K562 (cell line): ENCODE results near the gene PTCH1. TPM values are rescaled to one million over a fixed set of nuclear protein-coding genes. Genes with fewer than 3 reads are reported as not detected.

ENCODE experiments used
- ATAC-seq: fragments of 200-7000 bp; cut with Tn5 transposase; 3 replicates; pipeline ENCODE4 v1.9.1; 2020; ENCODE audit warnings: moderate library complexity
- BruUV-seq: library from RNA; stranded (reverse); fragments of 400-500 nt; replicated peaks from 2 replicates; lab custom pipeline; 2021; lab: Mats Ljungman, UMichigan
- CTCF ChIA-PET: fragments of 300-600 bp; formaldehyde crosslinking; extraction: SDS; loops from one replicate; lab custom pipeline; 2021; ENCODE audit warnings: low intra/inter-chr PET ratio; lab: Yijun Ruan, JAX
- POLR2A ChIA-PET: fragments of 300-600, 350-650 bp; sonication (Branson Sonifier 250); formaldehyde crosslinking; extraction: SDS; loops from one replicate; lab custom pipeline; 2021; ENCODE audit warnings: antibody characterized with exemption, inconsistent platforms; lab: Yijun Ruan, JAX
- DNase-seq, 4 experiments: peaks; one replicate each; pipeline versions ENCODE4 v3.0.0 to v3.0.0-alpha.2; 2011 to 2018; ENCODE audit warnings: low spot score in 3 of 4, mixed read lengths in 3 of 4; ENCODE audit errors: extremely low read depth in 1 of 4
- FAIRE-seq: peaks from 2 replicates; lab custom pipeline; 2011; peaks lifted over from hg19 to GRCh38; lab: Jason Lieb, UNC
- H2AFZ ChIP-seq: 2 replicates; pipeline ENCODE4 v1.6.0; 2011; ENCODE audit warnings: low read depth, low read length, control low read depth, inconsistent platforms
- H3K27ac ChIP-seq: fragments of 200-600 bp; 3 replicates; pipeline ENCODE4 v1.8.0; 2011; ENCODE audit warnings: low read depth, mild to moderate bottlenecking, control low read depth, inconsistent platforms, low read length, moderate library complexity, mixed read lengths; ENCODE audit errors: extremely low read depth
- H3K27me3 ChIP-seq, 2 experiments: fragments of 300-600 bp in 1 of 2; 2 replicates in 1 of 2; 3 replicates in 1 of 2; pipeline versions ENCODE4 v1.6.0 to v1.8.0; 2011; ENCODE audit warnings: inconsistent platforms in 2 of 2, low read length in 2 of 2, mild to moderate bottlenecking in 1 of 2, mixed read lengths in 1 of 2, moderate library complexity in 1 of 2; ENCODE audit not compliant: control insufficient read depth in 2 of 2, insufficient read depth in 2 of 2
- H3K36me3 ChIP-seq: fragments of 300-600 bp; 3 replicates; pipeline ENCODE4 v1.8.0; 2011; ENCODE audit warnings: mild to moderate bottlenecking, low read length, inconsistent platforms; ENCODE audit not compliant: control insufficient read depth, insufficient read depth
- H3K4me1 ChIP-seq, 2 experiments: fragments of 200-600 bp in 1 of 2; replicated peaks in 1 of 2; 2 replicates in 1 of 2; 3 replicates in 1 of 2; pipeline versions ENCODE4 v1.5.1 to v1.8.0; 2011; ENCODE audit warnings: inconsistent platforms in 2 of 2, low read length in 2 of 2, mild to moderate bottlenecking in 1 of 2, mixed read lengths in 1 of 2, moderate library complexity in 1 of 2; ENCODE audit not compliant: control insufficient read depth in 2 of 2, insufficient read depth in 2 of 2
- H3K4me2 ChIP-seq: 2 replicates; pipeline ENCODE4 v1.6.1; 2011; ENCODE audit warnings: low read length, control low read depth, inconsistent platforms, mixed read lengths; ENCODE audit not compliant: insufficient read depth
- H3K4me3 ChIP-seq: fragments of 200-600 bp; sonication (generic), shearing (Covaris generic); 2 replicates; pipeline ENCODE4 v1.5.1; 2016; ENCODE audit warnings: control low read depth, inconsistent platforms
- H3K79me2 ChIP-seq: fragments of 200-600 bp; 3 replicates; pipeline ENCODE4 v1.8.0; 2011; ENCODE audit warnings: low read length, inconsistent platforms; ENCODE audit not compliant: control insufficient read depth, insufficient read depth
- H3K9ac ChIP-seq, 2 experiments: 2 replicates each; pipeline versions ENCODE4 v1.6.0 to v1.6.1; 2011; ENCODE audit warnings: low read depth in 2 of 2, low read length in 2 of 2, control low read depth in 1 of 2, inconsistent platforms in 1 of 2, mild to moderate bottlenecking in 1 of 2, mixed read lengths in 1 of 2; ENCODE audit not compliant: insufficient read depth in 1 of 2
- H3K9me1 ChIP-seq: one replicate; pipeline ENCODE4 v1.6.0; 2011; ENCODE audit warnings: inconsistent platforms, mild to moderate bottlenecking, low read length, moderate library complexity; ENCODE audit not compliant: control insufficient read depth, insufficient read depth
- H3K9me3 ChIP-seq: replicated peaks from 2 replicates; pipeline ENCODE4 v1.5.1; 2011; ENCODE audit warnings: low read depth, low read length, inconsistent platforms; ENCODE audit not compliant: control insufficient read depth, insufficient read depth
- H4K20me1 ChIP-seq: replicated peaks from 2 replicates; pipeline ENCODE4 v1.6.1; 2011; ENCODE audit warnings: low read length, inconsistent platforms, mixed read lengths; ENCODE audit not compliant: control insufficient read depth, insufficient read depth
- HDAC2 ChIP-seq: fragments of 450-650 bp; IDR thresholded peaks from 2 replicates; pipeline ENCODE4 v1.6.1; 2016; ENCODE audit warnings: mild to moderate bottlenecking
- JUND ChIP-seq, 2 experiments: IDR thresholded peaks; 2 replicates in 1 of 2; 3 replicates in 1 of 2; pipeline ENCODE4 v1.6.1; 2011; ENCODE audit warnings: borderline replicate concordance in 2 of 2, low read depth in 2 of 2, low read length in 2 of 2, improper control_type of control experiment in 1 of 2, missing biosample characterization in 1 of 2, missing genetic modification characterization in 1 of 2, missing genetic modification reagents in 1 of 2
- TRIM28 ChIP-seq: fragments of 450-650 bp; IDR thresholded peaks from 2 replicates; pipeline ENCODE4 v1.6.1; 2017
- ZNF79 ChIP-seq: fragments of 250-450 bp; sonication (Bioruptor Pico); IDR thresholded peaks from 2 replicates; pipeline ENCODE4 v1.4.0; 2020; ENCODE audit warnings: low read depth, mild to moderate bottlenecking, moderate library complexity
- WGBS: fragments of 100-300 bp; shearing (Covaris generic); methylation state at CpG from one replicate; pipeline ENCODE4 v1.1.6; 2016; ENCODE audit warnings: low coverage, mixed read lengths; ENCODE audit not compliant: insufficient coverage; ENCODE audit errors: missing lambda C conversion rate; 5-methylcytosine and 5-hydroxymethylcytosine counted together
- in situ Hi-C: fragments of 300-500 bp; cut with MboI; formaldehyde crosslinking; loops from 4 replicates; pipeline ENCODE4 v1.15.0; 2018; ENCODE audit warnings: inconsistent platforms, mixed read lengths
- intact Hi-C: fragments of 100-400 bp; cut with micrococcal nuclease; formaldehyde crosslinking; loops from 2 replicates; pipeline ENCODE4 v1.14.2; 2022
- polyA plus RNA-seq, 8 experiments: library from polyadenylated mRNA; depleted of rRNA in 4 of 8; stranded (reverse) in 5 of 8; unstranded in 3 of 8; fragments of >200 nt; fragmentation: Nextera tagmentation in 2 of 8; fragmentation: Illumina TruSeq in 1 of 8; extraction: Ambion mirVana in 2 of 8; extraction: Trizol in 1 of 8; gene quantifications; 2 replicates each; pipeline versions ENCODE4 v1.2.1 to v1.2.3, GENCODE V29; 2011 to 2014; ENCODE audit warnings: inconsistent platforms in 1 of 8, missing spikeins in 1 of 8
- total RNA-seq, 7 experiments: library from RNA; depleted of rRNA in 6 of 7; stranded (reverse); fragments of >200 nt in 6 of 7; fragmentation: Illumina TruSeq in 2 of 7; extraction: Trizol in 2 of 7; gene quantifications; 2 replicates each; pipeline versions ENCODE4 v1.2.1 to v1.2.3, GENCODE V29; 2011 to 2021; ENCODE audit warnings: low replicate concordance in 1 of 7
- TF ChIP-seq, protein P1 (sequence below): fragments of 200-600 bp; sonication (generic); IDR thresholded peaks from one replicate; pipeline ENCODE4 v1.6.1; 2012; ENCODE audit warnings: mild to moderate bottlenecking, low read depth, low read length, inconsistent platforms
- TF ChIP-seq, protein P2 (sequence below): sonication (generic); formaldehyde crosslinking; IDR thresholded peaks from 2 replicates; pipeline ENCODE4 v1.8.0; 2022; ENCODE audit warnings: missing genetic modification reagents, mild to moderate bottlenecking, moderate library complexity, borderline replicate concordance

Gene PTCH1
- total and polyA plus RNA-seq, 9 of the 15 experiments (the other 6 are each of a cell fraction or from before 2014, with no cell fraction given), result 0.70 to 9.9 (median 3.8) TPM

- ATAC-seq, result no peak
- FAIRE-seq, result peak; percentile 49
- Histone ChIP-seq H3K36me3 (no peaks in the 10 kb centered on the region), H3K79me2 (no peaks in the 10 kb centered on the region; the same call in 1 of the 3 replicates), H3K4me1 (peaks cover 3 to 7% of the 10 kb centered on the region in 2 experiments; a peak in 3 of 5 replicates), H3K9me1 (peaks cover 1% of the 10 kb centered on the region), H3K27ac (no peak overlapping the region), H3K27me3 (no peaks in the 10 kb centered on the region), H3K4me3 (no peak overlapping the region), H2AFZ (no peak overlapping the region), H3K9me3 (no peaks in the 10 kb centered on the region), H3K9ac (no peak overlapping the region), H4K20me1 (peaks cover 11% of the 10 kb centered on the region), H3K4me2 (no peak overlapping the region)
- no peak for DNase-seq
- CTCF ChIA-PET, result no interaction called here
- no TSS peak for BruUV-seq
- POLR2A ChIA-PET, result interaction anchor here (0.6 to 1.2 kb wide), 3 partner anchors 10 to 1095 kb away, joined by 3 to 4 read pairs (median 4); no protein-coding TSS in a partner anchor
- intact Hi-C loops (no loop called here), in situ Hi-C loops (no loop called here)
- 20% methylated on average over 5 of the region's 5 CpGs for WGBS
- no peak for TF ChIP-seq JUND (IDR thresholded peaks at IDR 0.05; ENCODE audit: borderline replicate concordance, low read depth, low read length)
- TF ChIP-seq JUND (tag; IDR thresholded peaks at IDR 0.05; ENCODE audit: borderline replicate concordance, low read depth, low read length), result no peak
- TF ChIP-seq TRIM28, result no peak
- TF ChIP-seq, protein P1, sequence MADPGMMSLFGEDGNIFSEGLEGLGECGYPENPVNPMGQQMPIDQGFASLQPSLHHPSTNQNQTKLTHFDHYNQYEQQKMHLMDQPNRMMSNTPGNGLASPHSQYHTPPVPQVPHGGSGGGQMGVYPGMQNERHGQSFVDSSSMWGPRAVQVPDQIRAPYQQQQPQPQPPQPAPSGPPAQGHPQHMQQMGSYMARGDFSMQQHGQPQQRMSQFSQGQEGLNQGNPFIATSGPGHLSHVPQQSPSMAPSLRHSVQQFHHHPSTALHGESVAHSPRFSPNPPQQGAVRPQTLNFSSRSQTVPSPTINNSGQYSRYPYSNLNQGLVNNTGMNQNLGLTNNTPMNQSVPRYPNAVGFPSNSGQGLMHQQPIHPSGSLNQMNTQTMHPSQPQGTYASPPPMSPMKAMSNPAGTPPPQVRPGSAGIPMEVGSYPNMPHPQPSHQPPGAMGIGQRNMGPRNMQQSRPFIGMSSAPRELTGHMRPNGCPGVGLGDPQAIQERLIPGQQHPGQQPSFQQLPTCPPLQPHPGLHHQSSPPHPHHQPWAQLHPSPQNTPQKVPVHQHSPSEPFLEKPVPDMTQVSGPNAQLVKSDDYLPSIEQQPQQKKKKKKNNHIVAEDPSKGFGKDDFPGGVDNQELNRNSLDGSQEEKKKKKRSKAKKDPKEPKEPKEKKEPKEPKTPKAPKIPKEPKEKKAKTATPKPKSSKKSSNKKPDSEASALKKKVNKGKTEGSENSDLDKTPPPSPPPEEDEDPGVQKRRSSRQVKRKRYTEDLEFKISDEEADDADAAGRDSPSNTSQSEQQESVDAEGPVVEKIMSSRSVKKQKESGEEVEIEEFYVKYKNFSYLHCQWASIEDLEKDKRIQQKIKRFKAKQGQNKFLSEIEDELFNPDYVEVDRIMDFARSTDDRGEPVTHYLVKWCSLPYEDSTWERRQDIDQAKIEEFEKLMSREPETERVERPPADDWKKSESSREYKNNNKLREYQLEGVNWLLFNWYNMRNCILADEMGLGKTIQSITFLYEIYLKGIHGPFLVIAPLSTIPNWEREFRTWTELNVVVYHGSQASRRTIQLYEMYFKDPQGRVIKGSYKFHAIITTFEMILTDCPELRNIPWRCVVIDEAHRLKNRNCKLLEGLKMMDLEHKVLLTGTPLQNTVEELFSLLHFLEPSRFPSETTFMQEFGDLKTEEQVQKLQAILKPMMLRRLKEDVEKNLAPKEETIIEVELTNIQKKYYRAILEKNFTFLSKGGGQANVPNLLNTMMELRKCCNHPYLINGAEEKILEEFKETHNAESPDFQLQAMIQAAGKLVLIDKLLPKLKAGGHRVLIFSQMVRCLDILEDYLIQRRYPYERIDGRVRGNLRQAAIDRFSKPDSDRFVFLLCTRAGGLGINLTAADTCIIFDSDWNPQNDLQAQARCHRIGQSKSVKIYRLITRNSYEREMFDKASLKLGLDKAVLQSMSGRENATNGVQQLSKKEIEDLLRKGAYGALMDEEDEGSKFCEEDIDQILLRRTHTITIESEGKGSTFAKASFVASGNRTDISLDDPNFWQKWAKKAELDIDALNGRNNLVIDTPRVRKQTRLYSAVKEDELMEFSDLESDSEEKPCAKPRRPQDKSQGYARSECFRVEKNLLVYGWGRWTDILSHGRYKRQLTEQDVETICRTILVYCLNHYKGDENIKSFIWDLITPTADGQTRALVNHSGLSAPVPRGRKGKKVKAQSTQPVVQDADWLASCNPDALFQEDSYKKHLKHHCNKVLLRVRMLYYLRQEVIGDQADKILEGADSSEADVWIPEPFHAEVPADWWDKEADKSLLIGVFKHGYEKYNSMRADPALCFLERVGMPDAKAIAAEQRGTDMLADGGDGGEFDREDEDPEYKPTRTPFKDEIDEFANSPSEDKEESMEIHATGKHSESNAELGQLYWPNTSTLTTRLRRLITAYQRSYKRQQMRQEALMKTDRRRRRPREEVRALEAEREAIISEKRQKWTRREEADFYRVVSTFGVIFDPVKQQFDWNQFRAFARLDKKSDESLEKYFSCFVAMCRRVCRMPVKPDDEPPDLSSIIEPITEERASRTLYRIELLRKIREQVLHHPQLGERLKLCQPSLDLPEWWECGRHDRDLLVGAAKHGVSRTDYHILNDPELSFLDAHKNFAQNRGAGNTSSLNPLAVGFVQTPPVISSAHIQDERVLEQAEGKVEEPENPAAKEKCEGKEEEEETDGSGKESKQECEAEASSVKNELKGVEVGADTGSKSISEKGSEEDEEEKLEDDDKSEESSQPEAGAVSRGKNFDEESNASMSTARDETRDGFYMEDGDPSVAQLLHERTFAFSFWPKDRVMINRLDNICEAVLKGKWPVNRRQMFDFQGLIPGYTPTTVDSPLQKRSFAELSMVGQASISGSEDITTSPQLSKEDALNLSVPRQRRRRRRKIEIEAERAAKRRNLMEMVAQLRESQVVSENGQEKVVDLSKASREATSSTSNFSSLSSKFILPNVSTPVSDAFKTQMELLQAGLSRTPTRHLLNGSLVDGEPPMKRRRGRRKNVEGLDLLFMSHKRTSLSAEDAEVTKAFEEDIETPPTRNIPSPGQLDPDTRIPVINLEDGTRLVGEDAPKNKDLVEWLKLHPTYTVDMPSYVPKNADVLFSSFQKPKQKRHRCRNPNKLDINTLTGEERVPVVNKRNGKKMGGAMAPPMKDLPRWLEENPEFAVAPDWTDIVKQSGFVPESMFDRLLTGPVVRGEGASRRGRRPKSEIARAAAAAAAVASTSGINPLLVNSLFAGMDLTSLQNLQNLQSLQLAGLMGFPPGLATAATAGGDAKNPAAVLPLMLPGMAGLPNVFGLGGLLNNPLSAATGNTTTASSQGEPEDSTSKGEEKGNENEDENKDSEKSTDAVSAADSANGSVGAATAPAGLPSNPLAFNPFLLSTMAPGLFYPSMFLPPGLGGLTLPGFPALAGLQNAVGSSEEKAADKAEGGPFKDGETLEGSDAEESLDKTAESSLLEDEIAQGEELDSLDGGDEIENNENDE, result no peak
- TF ChIP-seq ZNF79 (CRISPR knock-in tag), result no peak
- TF ChIP-seq, protein P2, sequence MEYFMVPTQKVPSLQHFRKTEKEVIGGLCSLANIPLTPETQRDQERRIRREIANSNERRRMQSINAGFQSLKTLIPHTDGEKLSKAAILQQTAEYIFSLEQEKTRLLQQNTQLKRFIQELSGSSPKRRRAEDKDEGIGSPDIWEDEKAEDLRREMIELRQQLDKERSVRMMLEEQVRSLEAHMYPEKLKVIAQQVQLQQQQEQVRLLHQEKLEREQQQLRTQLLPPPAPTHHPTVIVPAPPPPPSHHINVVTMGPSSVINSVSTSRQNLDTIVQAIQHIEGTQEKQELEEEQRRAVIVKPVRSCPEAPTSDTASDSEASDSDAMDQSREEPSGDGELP (CRISPR knock-in tag), result no peak
- no peak for TF ChIP-seq HDAC2
These were observed 27.8 kb downstream of the PTCH1 start for GRCh38 chr9:95488954-95489353.
